Gastrocnemius medialis (tissue), 4 donors: Measurements from ENCODE around the gene FRMD6.

Source experiments
- CTCF ChIP-seq, 5 experiments: fragments of 450-650 bp in 3 of 5; fragments of 200-600 bp in 2 of 5; sonication (generic) in 2 of 5; IDR thresholded peaks in 4 of 5; conservative IDR thresholded peaks in 1 of 5; 1 replicate in 4 of 5; 2 replicates in 1 of 5; pipeline ENCODE4 v1.5.1; 2016 to 2019; ENCODE audit warnings: antibody characterized with exemption in 5 of 5, mild to moderate bottlenecking in 3 of 5, moderate library complexity in 3 of 5
- POLR2A ChIP-seq, 2 donors: fragments of 450-650 bp; IDR thresholded peaks; one replicate each; pipeline ENCODE4 v1.6.1; 2017; ENCODE audit warnings: antibody characterized with exemption in 2 of 2, mild to moderate bottlenecking in 2 of 2, moderate library complexity in 2 of 2

GRCh38 chr14:51719955-51720354 is 68.2 kb downstream of the FRMD6 start:
- TF ChIP-seq POLR2A (IDR thresholded peaks at IDR 0.05), result no peak
- TF ChIP-seq CTCF (IDR thresholded peaks at IDR 0.05 in 4 of 5, conservative IDR thresholded peaks at IDR 0.05 in 1 of 5), result no peak
